Occipital lobe (tissue), 2 donors: ENCODE results near the gene DGKG. TPM values are rescaled to one million over a fixed set of nuclear protein-coding genes. Genes with fewer than 3 reads are reported as not detected.

ENCODE experiments used
- DNase-seq: peaks from one replicate; lab custom pipeline; 2025; lab: John Stamatoyannopoulos, UW
- total RNA-seq: library from RNA; depleted of rRNA; stranded (reverse); fragments of >200 nt; gene quantifications from one replicate; pipeline ENCODE4 v1.2.3, GENCODE V29; 2014

DGKG gene
- total RNA-seq, 1 donor from 2014 or later: 3.0 TPM

DNA sequence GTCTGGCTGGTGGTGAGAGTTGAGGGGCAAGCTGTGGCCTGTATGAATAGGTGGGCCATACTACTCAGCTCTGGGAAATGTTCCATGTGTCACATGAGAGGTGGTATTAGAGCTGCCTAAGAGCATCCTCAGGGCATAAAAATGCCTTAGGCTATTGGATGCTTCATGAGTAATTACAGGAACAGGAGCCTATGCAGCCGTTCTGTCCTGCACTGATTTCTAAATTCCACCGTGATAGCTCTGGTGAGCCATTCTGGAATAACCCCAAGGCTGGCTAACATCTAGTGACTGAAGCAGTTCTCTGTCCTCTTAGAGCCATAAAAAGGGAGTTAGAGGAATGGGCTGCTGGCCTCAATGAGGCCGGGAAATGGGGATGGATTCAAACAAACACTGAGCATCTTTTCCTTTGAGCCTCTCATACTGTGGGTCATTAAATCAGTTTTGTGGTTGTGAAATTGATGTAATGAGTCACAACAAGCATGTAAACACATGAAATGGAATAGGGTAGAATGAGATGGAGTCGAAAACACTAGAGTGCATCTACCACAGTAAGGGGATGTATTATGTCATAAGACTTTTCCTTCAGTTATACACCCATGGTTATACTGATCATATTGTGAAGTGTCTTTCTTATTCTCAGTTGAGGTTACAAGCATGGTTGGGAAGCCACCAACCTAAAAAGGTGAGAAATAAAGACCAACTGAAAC lies 41.0 kb downstream of the DGKG start:
- no peak for DNase-seq

- DNase-seq: no peak
These were observed 42.1 kb downstream of the DGKG start for GRCh38 chr3:186319945-186320344.

DNA sequence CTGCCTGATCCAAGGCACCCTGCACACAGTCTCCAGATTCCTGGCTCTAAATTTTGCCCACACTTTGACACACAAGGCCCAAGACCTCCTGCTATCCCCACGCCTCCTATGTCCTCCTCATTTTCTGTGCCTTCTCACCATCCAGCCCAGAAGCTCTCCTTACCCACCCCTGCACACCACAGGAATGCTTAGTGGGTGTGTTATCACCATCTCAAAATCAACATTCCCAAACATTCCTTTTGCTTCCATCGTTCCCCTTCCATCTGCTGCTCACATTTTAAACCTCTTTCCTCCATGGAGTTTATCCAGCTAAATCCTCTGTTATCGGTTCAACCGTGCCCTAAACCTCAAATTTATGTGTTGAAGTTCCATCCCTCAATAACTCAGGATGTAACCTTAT lies 43.9 kb downstream of the DGKG start:
- no peak for DNase-seq

GRCh38 chr3:186317478-186317877 lies 44.6 kb downstream of the DGKG start:
- no peak for DNase-seq

- DNase-seq: no peak
These were observed 45.3 kb downstream of the DGKG start for GRCh38 chr3:186316666-186317260.

- DNase-seq: no peak
These were observed 46.3 kb downstream of the DGKG start for GRCh38 chr3:186315581-186316354.

DNA sequence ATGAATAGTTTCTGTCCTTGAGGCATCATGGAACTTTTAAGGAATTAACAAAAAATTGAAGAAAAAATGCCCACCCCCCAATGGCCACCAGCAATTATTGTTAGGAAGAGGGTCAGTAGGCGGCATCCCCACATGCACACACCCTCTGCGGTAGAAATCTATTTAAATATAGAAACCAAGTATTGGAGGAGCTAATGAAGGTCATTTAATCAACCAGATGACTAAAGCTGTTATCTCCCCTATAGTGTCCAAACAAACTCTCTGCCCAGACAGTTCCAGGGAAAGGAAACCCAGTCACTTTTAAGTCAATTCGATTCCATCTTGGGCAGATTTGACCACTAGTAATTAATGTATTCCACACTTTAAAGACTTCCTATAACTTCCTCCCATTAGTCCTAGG lies 47.1 kb downstream of the DGKG start:
- no peak for DNase-seq

DNA sequence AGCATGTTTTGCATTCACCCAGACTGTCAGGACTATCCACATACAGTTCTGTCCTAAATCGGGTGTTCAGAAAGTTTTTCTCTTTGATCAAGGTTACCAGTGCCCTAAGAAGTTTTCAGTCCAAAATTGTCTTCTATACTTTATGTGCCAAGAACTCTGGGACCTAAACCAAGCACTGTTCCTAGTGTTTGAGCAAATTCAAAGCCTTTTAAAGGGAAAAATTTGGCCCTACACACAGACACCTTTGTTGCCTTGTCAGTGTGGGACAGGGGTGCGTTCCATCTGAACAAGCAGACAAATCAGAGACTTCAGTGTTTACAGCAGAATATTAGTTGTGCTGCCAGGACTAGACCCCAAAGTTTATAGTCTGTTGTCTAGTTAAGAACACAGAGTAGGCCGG lies 50.6 kb downstream of the DGKG start:
- no peak for DNase-seq

DNA sequence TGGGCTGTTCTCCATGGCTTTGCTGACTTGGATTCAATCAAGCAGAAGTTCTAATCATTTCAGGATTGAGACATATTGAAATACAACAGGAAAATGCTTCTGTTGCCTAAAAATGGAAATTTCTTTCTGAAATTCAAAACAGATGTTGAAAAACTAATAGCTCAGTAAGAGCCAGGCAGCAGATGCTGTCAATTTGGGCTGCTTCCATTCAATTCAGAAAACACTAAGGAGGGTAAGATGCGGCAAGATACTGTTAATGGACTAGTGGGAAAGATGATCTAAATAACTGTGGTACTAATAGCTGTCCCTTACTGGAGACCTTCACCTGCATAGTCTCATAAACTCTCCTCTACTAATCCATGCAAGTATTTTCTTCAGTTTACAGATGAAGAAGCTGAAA lies 53.5 kb downstream of the DGKG start:
- no peak for DNase-seq

- DNase-seq: no peak
These were observed 54.3 kb downstream of the DGKG start for GRCh38 chr3:186307594-186308221.

- DNase-seq: no peak
These were observed 56.7 kb downstream of the DGKG start for GRCh38 chr3:186305286-186305685.

DNA sequence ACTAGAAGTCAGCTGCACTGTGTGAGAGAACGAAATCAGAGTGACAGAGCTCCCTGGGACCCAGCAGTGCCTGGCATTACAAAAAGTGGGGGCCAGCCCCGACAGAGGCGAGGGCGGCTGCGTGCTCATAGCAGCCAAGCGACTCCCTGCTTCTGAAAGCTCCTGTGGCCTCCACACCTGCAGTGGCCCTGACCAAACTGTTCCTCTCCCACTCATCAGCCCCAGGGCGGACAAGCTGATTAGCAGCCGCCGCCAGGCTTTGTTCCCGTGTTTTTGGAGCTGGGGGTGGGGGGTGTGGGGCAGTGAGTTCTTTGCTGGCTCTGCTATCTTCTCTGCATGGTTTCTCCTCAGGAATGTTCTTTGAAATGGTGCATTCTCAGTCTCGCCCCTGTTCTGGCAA lies 58.1 kb downstream of the DGKG start:
- no peak for DNase-seq

DNA sequence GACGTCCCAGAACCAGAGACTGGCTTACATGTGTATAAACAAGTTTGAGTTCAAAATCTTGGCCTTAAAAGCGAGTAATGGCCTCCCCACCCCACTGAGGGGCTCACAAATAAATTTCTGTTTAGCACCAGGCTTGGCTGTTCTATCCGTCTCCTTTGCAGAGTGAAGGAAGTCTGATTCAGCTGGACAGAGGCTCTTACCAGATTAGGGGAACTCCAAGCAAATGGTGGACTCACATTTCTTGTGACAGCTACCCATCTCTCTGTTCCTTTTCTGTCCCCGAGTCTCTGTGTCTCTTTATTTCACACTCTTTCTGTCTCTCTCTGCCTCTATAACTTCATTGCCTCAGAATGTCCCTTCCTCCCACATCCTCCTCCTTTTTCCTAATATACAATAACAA lies 62.7 kb downstream of the DGKG start:
- no peak for DNase-seq

DNA sequence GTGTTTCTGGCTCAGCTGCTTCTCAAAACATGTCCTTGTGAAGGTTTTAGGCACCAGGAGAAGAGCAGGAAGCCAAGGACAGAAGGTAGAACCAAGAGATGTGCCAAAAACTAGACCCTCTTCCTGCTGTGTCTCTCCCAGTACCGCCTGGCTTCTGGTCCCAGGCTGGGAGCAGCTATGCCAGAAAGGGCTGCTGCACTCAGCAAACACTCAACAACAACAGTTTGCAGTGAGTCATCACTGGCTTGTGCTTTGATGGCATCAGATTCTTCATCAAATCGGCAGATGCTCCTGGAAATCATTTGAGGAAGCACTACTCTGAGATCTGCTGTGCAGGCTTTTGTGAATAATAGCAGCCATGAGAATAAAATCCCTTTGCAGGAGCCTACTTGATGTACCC lies 63.2 kb downstream of the DGKG start:
- DNase-seq: peak; percentile 16

DNA sequence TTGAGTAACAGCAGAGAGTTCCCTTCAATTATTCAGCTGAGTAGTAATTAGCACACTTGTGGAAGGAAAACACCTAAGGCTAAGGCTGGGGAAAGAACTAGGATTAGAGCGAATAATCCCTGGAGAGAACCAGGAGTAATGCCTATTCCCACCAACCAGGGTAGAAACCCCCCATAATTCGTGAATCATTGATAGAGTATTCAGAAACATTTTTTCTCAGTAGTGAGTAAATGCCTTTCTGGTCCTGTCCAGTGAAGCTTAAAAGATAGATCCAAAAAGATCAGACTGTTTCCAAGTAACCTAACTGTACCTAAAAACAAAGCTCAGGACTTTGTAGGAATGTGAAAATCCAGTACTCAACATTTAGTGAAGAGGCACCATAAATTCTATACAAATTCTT lies 71.2 kb downstream of the DGKG start:
- DNase-seq: no peak

DNA sequence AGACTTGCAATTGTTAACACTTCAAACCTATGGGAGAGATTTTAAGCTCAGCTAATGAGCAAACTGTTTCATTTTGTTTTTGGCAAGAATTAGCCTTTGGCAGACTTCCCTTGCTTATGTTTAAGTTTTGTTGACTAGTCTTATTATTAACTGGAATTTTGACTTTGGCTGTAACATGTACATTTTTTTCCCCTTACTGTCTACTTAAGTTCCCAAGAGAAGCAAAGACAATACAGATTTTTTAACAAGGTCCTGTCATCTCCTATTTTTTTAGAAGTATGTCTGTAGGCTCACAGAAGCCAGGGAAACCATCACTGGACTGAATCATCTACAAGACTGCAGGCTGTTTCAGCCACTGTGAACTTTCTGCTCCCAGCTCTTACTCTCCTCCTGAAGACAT lies 74.3 kb downstream of the DGKG start:
- DNase-seq: no peak

DNA sequence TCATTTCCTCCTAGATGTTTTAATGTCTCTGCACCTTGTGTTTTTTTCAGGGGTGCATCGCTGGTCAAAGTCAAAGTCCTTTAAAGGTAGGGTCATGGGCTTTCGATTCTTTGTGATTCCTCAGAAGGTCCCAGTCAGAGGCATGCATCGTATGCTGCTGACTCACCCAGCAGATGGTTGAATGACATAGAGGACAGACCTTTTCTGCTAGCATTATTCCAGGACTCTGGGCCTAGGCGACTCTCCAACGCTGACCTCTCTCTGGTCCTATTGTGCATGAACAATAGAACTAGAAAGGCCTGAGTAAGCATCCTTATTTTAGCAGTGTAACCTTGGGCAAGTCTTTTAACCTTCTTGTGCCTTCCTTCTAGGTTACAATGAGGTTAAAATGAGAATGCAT lies 75.9 kb downstream of the DGKG start:
- no peak for DNase-seq

GRCh38 chr3:186284661-186285060 lies 77.4 kb downstream of the DGKG start:
- no peak for DNase-seq

GRCh38 chr3:186284349-186284652 lies 77.7 kb downstream of the DGKG start:
- no peak for DNase-seq

GRCh38 chr3:186283651-186284348 lies 78.2 kb downstream of the DGKG start:
- DNase-seq: no peak

- no peak for DNase-seq
These were observed 78.9 kb downstream of the DGKG start for GRCh38 chr3:186283096-186283495.

GRCh38 chr3:186281176-186281575 lies 80.9 kb downstream of the DGKG start:
- DNase-seq: no peak
